Activated CD4-positive, alpha-beta T cell treated with anti-CD3 and anti-CD28 coated beads for 24 hours (primary cell): Measurements from ENCODE around the gene EMD.
"Not testable (repeated sequence)": the region's sequence is repeated elsewhere in the genome, so short reads cannot be mapped to it uniquely, and the experiment has no call there.

Source experiments
- DNase-seq, 2 donors: peaks; one replicate each; pipeline ENCODE4 v3.0.0-alpha.2; 2020; ENCODE audit warnings: low read depth in 2 of 2

EMD gene

GRCh38 chrX:154378799-154379568 is at the start of gene EMD:
Gene EMD, plus strand, starts transcription at chrX:154379295. Its CDS starts 190 bp downstream, at chrX:154379485.
- DNase-seq, result peak; percentile 90

GRCh38 chrX:154332561-154332960 is 46.5 kb upstream of the EMD start:
- DNase-seq, result no peak

- no peak for DNase-seq
These were observed 46.0 kb upstream of the EMD start for GRCh38 chrX:154333116-154333515.

GRCh38 chrX:154333837-154334271 is 45.2 kb upstream of the EMD start:
- DNase-seq, result no peak

GRCh38 chrX:154334496-154334895 is 44.6 kb upstream of the EMD start:
- no peak for DNase-seq

GRCh38 chrX:154341399-154342298 is 37.4 kb upstream of the EMD start:
- DNase-seq, result not testable (repeated sequence)

- DNase-seq, result not testable (repeated sequence)
These were observed 36.0 kb upstream of the EMD start for GRCh38 chrX:154343063-154343462.

GRCh38 chrX:154343620-154344019 is 35.5 kb upstream of the EMD start:
- DNase-seq, result not testable (repeated sequence)

- no peak for DNase-seq
These were observed 31.0 kb upstream of the EMD start for GRCh38 chrX:154348114-154348531.

GRCh38 chrX:154348646-154349358 is 30.3 kb upstream of the EMD start:
- no peak for DNase-seq

- DNase-seq, result no peak
These were observed 29.6 kb upstream of the EMD start for GRCh38 chrX:154349359-154349935.

GRCh38 chrX:154349979-154350378 is 29.1 kb upstream of the EMD start:
- DNase-seq, result no peak

GRCh38 chrX:154350429-154351182 is 28.5 kb upstream of the EMD start:
- no peak for DNase-seq

- no peak for DNase-seq
These were observed 27.7 kb upstream of the EMD start for GRCh38 chrX:154351183-154352011.

- no peak for DNase-seq
These were observed 27.1 kb upstream of the EMD start for GRCh38 chrX:154352012-154352401.

- DNase-seq, result no peak
These were observed 26.6 kb upstream of the EMD start for GRCh38 chrX:154352466-154352865.

GRCh38 chrX:154353172-154353843 is 25.8 kb upstream of the EMD start:
- no peak for DNase-seq

- no peak for DNase-seq
These were observed 25.1 kb upstream of the EMD start for GRCh38 chrX:154354013-154354412.

- no peak for DNase-seq
These were observed 24.6 kb upstream of the EMD start for GRCh38 chrX:154354516-154354915.
